ENCODE data around the gene COL11A2. TPM values are rescaled to one million over a fixed set of nuclear protein-coding genes. Genes with fewer than 3 reads are reported as not detected.
A peak's percentile ranks its signal among the peaks of the same experiment; 100 is the strongest.

The COL11A2 gene
- total and polyA plus RNA-seq, 2 of the 13 experiments (the other 11 are each of a cell fraction or from before 2014, with no cell fraction given): 0.55 TPM

DNA sequence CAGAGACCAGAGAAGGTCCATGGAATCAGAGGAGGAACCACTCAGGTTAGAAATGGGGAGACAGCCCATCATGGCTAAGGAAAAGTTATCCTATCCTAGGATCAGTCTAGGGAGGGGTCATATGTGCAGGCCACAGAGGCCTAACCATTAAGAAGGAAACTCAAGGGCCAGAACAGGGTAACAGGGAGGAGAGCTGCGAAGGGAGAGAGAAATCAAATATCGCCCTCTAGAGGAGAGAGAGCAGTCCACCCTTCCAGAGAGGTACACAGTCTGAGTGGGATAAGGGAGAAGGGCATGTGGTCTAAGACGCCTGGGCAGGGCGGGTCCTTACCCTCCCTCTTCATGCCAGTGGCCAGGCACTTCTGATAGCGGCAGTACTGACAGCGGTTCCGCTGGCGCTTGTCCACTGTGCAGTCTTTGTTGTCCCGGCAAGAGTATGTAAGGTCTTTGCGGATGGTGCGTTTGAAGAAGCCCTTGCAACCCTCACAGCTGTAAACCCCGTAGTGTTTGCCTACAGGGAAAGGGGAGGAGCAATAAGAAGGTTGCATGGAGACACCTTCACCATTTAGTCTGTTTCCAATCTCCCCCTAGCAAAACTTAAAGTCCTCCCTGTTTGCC lies 5.3 kb upstream of the COL11A2 start (continued):
- TF ChIP-seq, protein P1, sequence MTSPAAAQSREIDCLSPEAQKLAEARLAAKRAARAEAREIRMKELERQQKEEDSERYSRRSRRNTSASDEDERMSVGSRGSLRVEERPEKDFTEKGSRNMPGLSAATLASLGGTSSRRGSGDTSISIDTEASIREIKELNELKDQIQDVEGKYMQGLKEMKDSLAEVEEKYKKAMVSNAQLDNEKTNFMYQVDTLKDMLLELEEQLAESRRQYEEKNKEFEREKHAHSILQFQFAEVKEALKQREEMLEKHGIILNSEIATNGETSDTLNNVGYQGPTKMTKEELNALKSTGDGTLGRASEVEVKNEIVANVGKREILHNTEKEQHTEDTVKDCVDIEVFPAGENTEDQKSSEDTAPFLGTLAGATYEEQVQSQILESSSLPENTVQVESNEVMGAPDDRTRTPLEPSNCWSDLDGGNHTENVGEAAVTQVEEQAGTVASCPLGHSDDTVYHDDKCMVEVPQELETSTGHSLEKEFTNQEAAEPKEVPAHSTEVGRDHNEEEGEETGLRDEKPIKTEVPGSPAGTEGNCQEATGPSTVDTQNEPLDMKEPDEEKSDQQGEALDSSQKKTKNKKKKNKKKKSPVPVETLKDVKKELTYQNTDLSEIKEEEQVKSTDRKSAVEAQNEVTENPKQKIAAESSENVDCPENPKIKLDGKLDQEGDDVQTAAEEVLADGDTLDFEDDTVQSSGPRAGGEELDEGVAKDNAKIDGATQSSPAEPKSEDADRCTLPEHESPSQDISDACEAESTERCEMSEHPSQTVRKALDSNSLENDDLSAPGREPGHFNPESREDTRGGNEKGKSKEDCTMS (CRISPR knock-in tag; conservative IDR thresholded peaks at IDR 0.05): no peak
- TF ChIP-seq ZBTB2 (CRISPR knock-in tag; IDR thresholded peaks at IDR 0.05; ENCODE audit: low read depth): peak; percentile 5; the same call in 1 of the 2 replicates
- TF ChIP-seq ZNF598 (CRISPR knock-in tag; IDR thresholded peaks at IDR 0.05; ENCODE audit: borderline replicate concordance): 0 out of 2 replicates have a peak, but pooled peaks have one; percentile 3
- peak; percentile 77; the same call in 1 of the 2 replicates for TF ChIP-seq CHD4 (IDR thresholded peaks at IDR 0.05; ENCODE audit: borderline replicate concordance, low read length)
- no peak for TF ChIP-seq GZF1 (CRISPR knock-in tag; IDR thresholded peaks at IDR 0.05)
- TF ChIP-seq, protein P2, sequence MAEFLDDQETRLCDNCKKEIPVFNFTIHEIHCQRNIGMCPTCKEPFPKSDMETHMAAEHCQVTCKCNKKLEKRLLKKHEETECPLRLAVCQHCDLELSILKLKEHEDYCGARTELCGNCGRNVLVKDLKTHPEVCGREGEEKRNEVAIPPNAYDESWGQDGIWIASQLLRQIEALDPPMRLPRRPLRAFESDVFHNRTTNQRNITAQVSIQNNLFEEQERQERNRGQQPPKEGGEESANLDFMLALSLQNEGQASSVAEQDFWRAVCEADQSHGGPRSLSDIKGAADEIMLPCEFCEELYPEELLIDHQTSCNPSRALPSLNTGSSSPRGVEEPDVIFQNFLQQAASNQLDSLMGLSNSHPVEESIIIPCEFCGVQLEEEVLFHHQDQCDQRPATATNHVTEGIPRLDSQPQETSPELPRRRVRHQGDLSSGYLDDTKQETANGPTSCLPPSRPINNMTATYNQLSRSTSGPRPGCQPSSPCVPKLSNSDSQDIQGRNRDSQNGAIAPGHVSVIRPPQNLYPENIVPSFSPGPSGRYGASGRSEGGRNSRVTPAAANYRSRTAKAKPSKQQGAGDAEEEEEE (CRISPR knock-in tag; IDR thresholded peaks at IDR 0.05; ENCODE audit: borderline replicate concordance): no peak
- TF ChIP-seq GATAD2A (CRISPR knock-in tag; IDR thresholded peaks at IDR 0.05): peak; percentile 64
- no peak for TF ChIP-seq CENPBD1 (CRISPR knock-in tag; IDR thresholded peaks at IDR 0.05; ENCODE audit: borderline replicate concordance, low read depth)
- TF ChIP-seq SMAD3 (CRISPR knock-in tag; IDR thresholded peaks at IDR 0.05): 0 out of 2 replicates have a peak, but pooled peaks have one; percentile 26
- 0 out of 2 replicates have a peak, but pooled peaks have one; percentile 4 for TF ChIP-seq USF2 (IDR thresholded peaks at IDR 0.05; ENCODE audit: low read depth, low read length)
- TF ChIP-seq USF2 (CRISPR knock-in tag; IDR thresholded peaks at IDR 0.05; ENCODE audit: borderline replicate concordance): no peak
- TF ChIP-seq ELF3 (CRISPR knock-in tag; IDR thresholded peaks at IDR 0.05): peak; percentile 63; the same call in 1 of the 2 replicates
- TF ChIP-seq ZNF337 (CRISPR knock-in tag; IDR thresholded peaks at IDR 0.05; ENCODE audit: borderline replicate concordance, low read depth): no peak
- no peak for TF ChIP-seq EP300 (IDR thresholded peaks at IDR 0.05; ENCODE audit: low read depth in 2 of 2, low read length in 2 of 2)
- peak; percentile 15; the same call in 1 of the 2 replicates for TF ChIP-seq EP300 (CRISPR knock-in tag; IDR thresholded peaks at IDR 0.05; ENCODE audit: borderline replicate concordance)
- TF ChIP-seq JDP2 (CRISPR knock-in tag; IDR thresholded peaks at IDR 0.05; ENCODE audit: borderline replicate concordance): no peak
- TF ChIP-seq ZNF276 (CRISPR knock-in tag; IDR thresholded peaks at IDR 0.05; ENCODE audit: low read depth): no peak
